HEK293 (cell line): Measurements from ENCODE around the gene N4BP2L2.

Experiments
- CTCF ChIA-PET: fragments of 350-600 bp; formaldehyde crosslinking; extraction: SDS; loops from one replicate; lab custom pipeline; 2021; ENCODE audit warnings: antibody characterized with exemption; lab: Yijun Ruan, JAX
- POLR2A ChIA-PET: fragments of 300-600 bp; formaldehyde crosslinking; extraction: SDS; loops from one replicate; lab custom pipeline; 2020; ENCODE audit warnings: antibody characterized with exemption, inconsistent platforms; lab: Yijun Ruan, JAX
- H3K27ac ChIP-seq: fragments of 200-500 bp; sonication (Bioruptor generic); 2 replicates; pipeline ENCODE4 v1.5.1; 2014; ENCODE audit warnings: low read depth, low read length, control low read depth, inconsistent platforms; ENCODE audit errors: extremely low read depth
- H3K36me3 ChIP-seq, 2 experiments: fragments of 200-500 bp in 1 of 2; sonication (Bioruptor generic) in 1 of 2; 1 replicate in 1 of 2; 2 replicates in 1 of 2; pipeline ENCODE4 v1.5.1; 2014 to 2017; ENCODE audit warnings: inconsistent platforms in 2 of 2, low read length in 2 of 2; ENCODE audit not compliant: control insufficient read depth in 2 of 2, insufficient read depth in 1 of 2
- H3K4me1 ChIP-seq: fragments of 200-500 bp; sonication (Bioruptor generic); 2 replicates; pipeline ENCODE4 v1.5.1; 2014; ENCODE audit warnings: mild to moderate bottlenecking, low read length, inconsistent platforms; ENCODE audit not compliant: control insufficient read depth, insufficient read depth
- H3K4me3 ChIP-seq: 2 replicates; pipeline ENCODE4 v1.5.1; 2011; ENCODE audit warnings: low read depth, mild to moderate bottlenecking, control low read depth, low read length, moderate library complexity
- H3K9me3 ChIP-seq: fragments of 200-500 bp; sonication (Bioruptor generic); 2 replicates; pipeline ENCODE4 v1.5.1; 2014; ENCODE audit warnings: low read depth, low read length, inconsistent platforms; ENCODE audit not compliant: control insufficient read depth, insufficient read depth
- MZF1 ChIP-seq: fragments of 450-650 bp; formaldehyde crosslinking; IDR thresholded peaks from 2 replicates; pipeline ENCODE4 v1.5.1; 2017; ENCODE audit warnings: missing biosample characterization, missing genetic modification characterization, borderline replicate concordance
- OSR2 ChIP-seq: fragments of 450-650 bp; formaldehyde crosslinking; IDR thresholded peaks from 2 replicates; pipeline ENCODE4 v1.5.1; 2016; ENCODE audit warnings: missing biosample characterization, missing genetic modification characterization
- SCRT2 ChIP-seq: fragments of 450-650 bp; formaldehyde crosslinking; IDR thresholded peaks from 2 replicates; pipeline ENCODE4 v1.5.1; 2016; ENCODE audit warnings: missing biosample characterization, missing genetic modification characterization
- ZBTB17 ChIP-seq: fragments of 450-650 bp; formaldehyde crosslinking; IDR thresholded peaks from 2 replicates; pipeline ENCODE4 v1.5.1; 2016; ENCODE audit warnings: missing biosample characterization, missing genetic modification characterization
- ZIC2 ChIP-seq: fragments of 450-650 bp; formaldehyde crosslinking; IDR thresholded peaks from 2 replicates; pipeline ENCODE4 v1.5.1; 2016; ENCODE audit warnings: missing biosample characterization, missing genetic modification characterization
- ZNF133 ChIP-seq: fragments of 450-650 bp; formaldehyde crosslinking; IDR thresholded peaks from 2 replicates; pipeline ENCODE4 v1.5.1; 2016; ENCODE audit warnings: missing biosample characterization, missing genetic modification characterization
- ZNF138 ChIP-seq: fragments of 450-650 bp; formaldehyde crosslinking; IDR thresholded peaks from 2 replicates; pipeline ENCODE4 v1.5.1; 2016; ENCODE audit warnings: missing biosample characterization, missing genetic modification characterization, borderline replicate concordance
- ZNF184 ChIP-seq: fragments of 450-650 bp; IDR thresholded peaks from 2 replicates; pipeline ENCODE4 v1.5.1; 2018; ENCODE audit warnings: missing biosample characterization, mild to moderate bottlenecking, missing genetic modification characterization
- ZNF19 ChIP-seq: fragments of 450-650 bp; formaldehyde crosslinking; IDR thresholded peaks from 2 replicates; pipeline ENCODE4; 2016; ENCODE audit warnings: missing biosample characterization, missing genetic modification characterization, low read depth
- ZNF223 ChIP-seq: fragments of 450-650 bp; formaldehyde crosslinking; IDR thresholded peaks from 2 replicates; pipeline ENCODE4 v1.5.1; 2016; ENCODE audit warnings: missing biosample characterization, missing genetic modification characterization
- ZNF24 ChIP-seq: fragments of 450-650 bp; formaldehyde crosslinking; IDR thresholded peaks from 2 replicates; pipeline ENCODE4 v1.5.1; 2016; ENCODE audit warnings: missing biosample characterization, missing genetic modification characterization
- ZNF354C ChIP-seq: fragments of 450-650 bp; formaldehyde crosslinking; IDR thresholded peaks from 2 replicates; pipeline ENCODE4 v1.5.1; 2016; ENCODE audit warnings: missing biosample characterization, missing genetic modification characterization, low read depth, borderline replicate concordance
- ZNF391 ChIP-seq: fragments of 450-650 bp; formaldehyde crosslinking; IDR thresholded peaks from 2 replicates; pipeline ENCODE4 v1.5.1; 2016; ENCODE audit warnings: low read depth, missing biosample characterization, missing genetic modification characterization, borderline replicate concordance
- ZNF433 ChIP-seq: fragments of 450-650 bp; formaldehyde crosslinking; IDR thresholded peaks from 2 replicates; pipeline ENCODE4 v1.5.1; 2016; ENCODE audit warnings: missing biosample characterization, missing genetic modification characterization, low read depth
- ZNF501 ChIP-seq: fragments of 450-650 bp; formaldehyde crosslinking; IDR thresholded peaks from 2 replicates; pipeline ENCODE4 v1.5.1; 2016; ENCODE audit warnings: missing biosample characterization, missing genetic modification characterization
- ZNF610 ChIP-seq: fragments of 450-650 bp; formaldehyde crosslinking; IDR thresholded peaks from 2 replicates; pipeline ENCODE4 v1.5.1; 2016; ENCODE audit warnings: missing biosample characterization, missing genetic modification characterization, borderline replicate concordance
- ZNF621 ChIP-seq: fragments of 450-650 bp; formaldehyde crosslinking; IDR thresholded peaks from 2 replicates; pipeline ENCODE4 v1.5.1; 2017; ENCODE audit warnings: missing biosample characterization, missing genetic modification characterization
- ZNF623 ChIP-seq: fragments of 450-650 bp; formaldehyde crosslinking; IDR thresholded peaks from 2 replicates; pipeline ENCODE4 v1.5.1; 2016; ENCODE audit warnings: missing biosample characterization, missing genetic modification characterization
- ZNF707 ChIP-seq: fragments of 450-650 bp; formaldehyde crosslinking; IDR thresholded peaks from 2 replicates; pipeline ENCODE4 v1.5.1; 2016; ENCODE audit warnings: missing biosample characterization, missing genetic modification characterization
- ZSCAN16 ChIP-seq: fragments of 450-650 bp; formaldehyde crosslinking; IDR thresholded peaks from 2 replicates; pipeline ENCODE4 v1.5.1; 2016; ENCODE audit warnings: missing biosample characterization, missing genetic modification characterization
- TF ChIP-seq, protein P1 (sequence below): sonication (generic); formaldehyde crosslinking; IDR thresholded peaks from 2 replicates; pipeline ENCODE4 v1.8.1; 2022; ENCODE audit warnings: mild to moderate bottlenecking, moderate library complexity, missing genetic modification reagents
- TF ChIP-seq, protein P2 (sequence below): fragments of 450-650 bp; formaldehyde crosslinking; IDR thresholded peaks from 2 replicates; pipeline ENCODE4 v1.5.1; 2016; ENCODE audit warnings: missing biosample characterization, missing genetic modification characterization, borderline replicate concordance
- TF ChIP-seq, protein P3 (sequence below): fragments of 450-650 bp; formaldehyde crosslinking; IDR thresholded peaks from 2 replicates; pipeline ENCODE4 v1.5.1; 2016; ENCODE audit warnings: missing biosample characterization, missing genetic modification characterization
- TF ChIP-seq, protein P4 (sequence below): fragments of 450-650 bp; formaldehyde crosslinking; IDR thresholded peaks from 2 replicates; pipeline ENCODE4 v1.5.1; 2016; ENCODE audit warnings: missing biosample characterization, missing genetic modification characterization

Gene N4BP2L2

DNA sequence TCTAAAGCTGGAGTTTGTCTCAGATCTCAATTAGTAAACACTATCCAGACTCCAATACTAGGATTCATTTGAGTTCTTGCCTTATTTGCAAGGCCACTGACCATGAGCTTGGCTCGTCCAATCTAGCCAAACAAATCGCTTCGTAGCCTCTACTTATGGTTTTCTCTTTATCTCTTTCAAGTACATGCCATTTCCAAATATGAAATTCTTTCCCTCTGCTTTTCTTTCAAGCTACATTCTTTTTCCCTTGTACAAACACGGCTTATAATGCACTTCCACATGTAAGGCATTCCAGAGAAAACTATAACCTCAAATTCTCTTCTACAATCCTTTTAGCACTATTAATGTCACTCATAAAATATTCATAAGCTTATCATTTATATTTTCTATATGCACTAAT is 99.7 kb downstream of the N4BP2L2 start:
- TF ChIP-seq ZNF223 (tag by site-specific recombination) (no peak), ZNF184 (tag by site-specific recombination) (no peak), ZNF19 (tag by site-specific recombination) (no peak), SCRT2 (tag by site-specific recombination) (no peak), ZNF623 (tag by site-specific recombination) (no peak), ZNF24 (no peak)
- Histone ChIP-seq H3K4me3 (no peak overlapping the region), H3K27ac (no peak overlapping the region), H3K36me3 (peaks cover 0 to 17% of the 10 kb centered on the region in 2 experiments; a peak in 1 of 3 replicates), H3K9me3 (no peaks in the 10 kb centered on the region), H3K4me1 (no peaks in the 10 kb centered on the region)
- POLR2A ChIA-PET, result no interaction called here
- CTCF ChIA-PET, result no interaction called here

DNA sequence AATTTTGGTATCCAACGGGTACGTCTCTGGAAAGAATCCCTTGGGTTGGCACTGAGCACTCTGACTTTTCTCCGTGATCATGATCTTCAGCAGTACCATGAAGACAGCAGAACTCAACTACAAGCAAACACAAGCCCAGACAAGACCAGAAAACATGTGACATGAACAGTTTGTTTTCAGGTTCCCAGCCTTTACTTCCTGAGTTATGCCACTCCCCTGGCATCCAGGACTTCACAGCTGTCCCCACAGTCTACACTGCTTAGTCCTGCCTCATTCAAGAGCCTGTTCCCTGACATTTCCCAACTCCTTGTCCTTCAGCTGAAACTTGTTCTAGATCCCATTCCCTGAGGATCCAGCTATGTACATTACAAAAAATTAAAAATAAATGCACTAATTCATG is 105.7 kb downstream of the N4BP2L2 start:
- CTCF ChIA-PET, result no interaction called here
- TF ChIP-seq, protein P1, sequence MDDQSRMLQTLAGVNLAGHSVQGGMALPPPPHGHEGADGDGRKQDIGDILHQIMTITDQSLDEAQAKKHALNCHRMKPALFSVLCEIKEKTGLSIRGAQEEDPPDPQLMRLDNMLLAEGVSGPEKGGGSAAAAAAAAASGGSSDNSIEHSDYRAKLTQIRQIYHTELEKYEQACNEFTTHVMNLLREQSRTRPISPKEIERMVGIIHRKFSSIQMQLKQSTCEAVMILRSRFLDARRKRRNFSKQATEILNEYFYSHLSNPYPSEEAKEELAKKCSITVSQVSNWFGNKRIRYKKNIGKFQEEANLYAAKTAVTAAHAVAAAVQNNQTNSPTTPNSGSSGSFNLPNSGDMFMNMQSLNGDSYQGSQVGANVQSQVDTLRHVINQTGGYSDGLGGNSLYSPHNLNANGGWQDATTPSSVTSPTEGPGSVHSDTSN, result no peak
- no peak for TF ChIP-seq ZNF707 (tag by site-specific recombination)
- TF ChIP-seq ZNF19 (tag by site-specific recombination), result no peak
- TF ChIP-seq MZF1 (tag by site-specific recombination), result no peak
- no peak for TF ChIP-seq ZSCAN16 (tag by site-specific recombination)
- no peak for TF ChIP-seq ZNF621 (tag by site-specific recombination)
- TF ChIP-seq, protein P2, sequence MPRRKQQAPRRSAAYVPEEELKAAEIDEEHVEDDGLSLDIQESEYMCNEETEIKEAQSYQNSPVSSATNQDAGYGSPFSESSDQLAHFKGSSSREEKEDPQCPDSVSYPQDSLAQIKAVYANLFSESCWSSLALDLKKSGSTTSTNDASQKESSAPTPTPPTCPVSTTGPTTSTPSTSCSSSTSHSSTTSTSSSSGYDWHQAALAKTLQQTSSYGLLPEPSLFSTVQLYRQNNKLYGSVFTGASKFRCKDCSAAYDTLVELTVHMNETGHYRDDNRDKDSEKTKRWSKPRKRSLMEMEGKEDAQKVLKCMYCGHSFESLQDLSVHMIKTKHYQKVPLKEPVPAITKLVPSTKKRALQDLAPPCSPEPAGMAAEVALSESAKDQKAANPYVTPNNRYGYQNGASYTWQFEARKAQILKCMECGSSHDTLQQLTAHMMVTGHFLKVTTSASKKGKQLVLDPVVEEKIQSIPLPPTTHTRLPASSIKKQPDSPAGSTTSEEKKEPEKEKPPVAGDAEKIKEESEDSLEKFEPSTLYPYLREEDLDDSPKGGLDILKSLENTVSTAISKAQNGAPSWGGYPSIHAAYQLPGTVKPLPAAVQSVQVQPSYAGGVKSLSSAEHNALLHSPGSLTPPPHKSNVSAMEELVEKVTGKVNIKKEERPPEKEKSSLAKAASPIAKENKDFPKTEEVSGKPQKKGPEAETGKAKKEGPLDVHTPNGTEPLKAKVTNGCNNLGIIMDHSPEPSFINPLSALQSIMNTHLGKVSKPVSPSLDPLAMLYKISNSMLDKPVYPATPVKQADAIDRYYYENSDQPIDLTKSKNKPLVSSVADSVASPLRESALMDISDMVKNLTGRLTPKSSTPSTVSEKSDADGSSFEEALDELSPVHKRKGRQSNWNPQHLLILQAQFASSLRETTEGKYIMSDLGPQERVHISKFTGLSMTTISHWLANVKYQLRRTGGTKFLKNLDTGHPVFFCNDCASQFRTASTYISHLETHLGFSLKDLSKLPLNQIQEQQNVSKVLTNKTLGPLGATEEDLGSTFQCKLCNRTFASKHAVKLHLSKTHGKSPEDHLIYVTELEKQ, result no peak
- no peak for TF ChIP-seq ZNF138 (tag by site-specific recombination)
- Histone ChIP-seq H3K9me3 (no peaks in the 10 kb centered on the region), H3K36me3 (peaks cover 0 to 11% of the 10 kb centered on the region in 2 experiments; a peak in 1 of 3 replicates), H3K4me3 (no peak overlapping the region), H3K27ac (no peak overlapping the region), H3K4me1 (no peaks in the 10 kb centered on the region)
- POLR2A ChIA-PET, result no interaction called here

DNA sequence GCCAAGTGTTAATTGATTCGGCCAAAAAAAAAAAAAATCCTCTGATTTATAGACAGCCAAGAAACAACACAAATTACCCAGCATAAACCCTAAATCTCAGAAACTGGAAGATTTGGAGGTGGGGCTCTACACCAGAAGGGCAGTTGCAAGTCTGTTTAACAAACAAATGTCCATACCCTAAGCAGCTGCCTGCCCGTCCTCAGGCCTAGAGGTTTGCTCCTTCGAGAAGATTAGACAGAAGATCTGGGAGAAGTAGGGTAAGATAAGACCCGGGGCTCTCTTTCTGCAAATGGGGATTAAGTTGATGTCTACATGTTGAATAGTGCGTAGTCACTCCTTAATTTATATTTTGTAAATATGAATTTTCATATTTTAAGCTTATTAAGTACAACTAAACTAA is 107.2 kb downstream of the N4BP2L2 start:
- ChIA-PET POLR2A (no interaction called here), CTCF (interaction anchor here (0.6 kb wide), 3 partner anchors 16 to 545 kb away, joined by 3 read pairs; no protein-coding TSS in a partner anchor)
- H3K36me3 ChIP-seq, result peaks cover 0 to 7% of the 10 kb centered on the region in 2 experiments; a peak in 1 of 3 replicates
- TF ChIP-seq, protein P3, sequence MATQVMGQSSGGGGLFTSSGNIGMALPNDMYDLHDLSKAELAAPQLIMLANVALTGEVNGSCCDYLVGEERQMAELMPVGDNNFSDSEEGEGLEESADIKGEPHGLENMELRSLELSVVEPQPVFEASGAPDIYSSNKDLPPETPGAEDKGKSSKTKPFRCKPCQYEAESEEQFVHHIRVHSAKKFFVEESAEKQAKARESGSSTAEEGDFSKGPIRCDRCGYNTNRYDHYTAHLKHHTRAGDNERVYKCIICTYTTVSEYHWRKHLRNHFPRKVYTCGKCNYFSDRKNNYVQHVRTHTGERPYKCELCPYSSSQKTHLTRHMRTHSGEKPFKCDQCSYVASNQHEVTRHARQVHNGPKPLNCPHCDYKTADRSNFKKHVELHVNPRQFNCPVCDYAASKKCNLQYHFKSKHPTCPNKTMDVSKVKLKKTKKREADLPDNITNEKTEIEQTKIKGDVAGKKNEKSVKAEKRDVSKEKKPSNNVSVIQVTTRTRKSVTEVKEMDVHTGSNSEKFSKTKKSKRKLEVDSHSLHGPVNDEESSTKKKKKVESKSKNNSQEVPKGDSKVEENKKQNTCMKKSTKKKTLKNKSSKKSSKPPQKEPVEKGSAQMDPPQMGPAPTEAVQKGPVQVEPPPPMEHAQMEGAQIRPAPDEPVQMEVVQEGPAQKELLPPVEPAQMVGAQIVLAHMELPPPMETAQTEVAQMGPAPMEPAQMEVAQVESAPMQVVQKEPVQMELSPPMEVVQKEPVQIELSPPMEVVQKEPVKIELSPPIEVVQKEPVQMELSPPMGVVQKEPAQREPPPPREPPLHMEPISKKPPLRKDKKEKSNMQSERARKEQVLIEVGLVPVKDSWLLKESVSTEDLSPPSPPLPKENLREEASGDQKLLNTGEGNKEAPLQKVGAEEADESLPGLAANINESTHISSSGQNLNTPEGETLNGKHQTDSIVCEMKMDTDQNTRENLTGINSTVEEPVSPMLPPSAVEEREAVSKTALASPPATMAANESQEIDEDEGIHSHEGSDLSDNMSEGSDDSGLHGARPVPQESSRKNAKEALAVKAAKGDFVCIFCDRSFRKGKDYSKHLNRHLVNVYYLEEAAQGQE (tag by site-specific recombination), result no peak
- no peak for TF ChIP-seq OSR2
- no peak for TF ChIP-seq ZNF433 (tag by site-specific recombination)
- TF ChIP-seq ZIC2, result no peak
- TF ChIP-seq ZNF610 (tag by site-specific recombination), result no peak
- no peak for TF ChIP-seq ZNF391
- no peak for TF ChIP-seq ZBTB17 (tag by site-specific recombination)
- TF ChIP-seq, protein P4, sequence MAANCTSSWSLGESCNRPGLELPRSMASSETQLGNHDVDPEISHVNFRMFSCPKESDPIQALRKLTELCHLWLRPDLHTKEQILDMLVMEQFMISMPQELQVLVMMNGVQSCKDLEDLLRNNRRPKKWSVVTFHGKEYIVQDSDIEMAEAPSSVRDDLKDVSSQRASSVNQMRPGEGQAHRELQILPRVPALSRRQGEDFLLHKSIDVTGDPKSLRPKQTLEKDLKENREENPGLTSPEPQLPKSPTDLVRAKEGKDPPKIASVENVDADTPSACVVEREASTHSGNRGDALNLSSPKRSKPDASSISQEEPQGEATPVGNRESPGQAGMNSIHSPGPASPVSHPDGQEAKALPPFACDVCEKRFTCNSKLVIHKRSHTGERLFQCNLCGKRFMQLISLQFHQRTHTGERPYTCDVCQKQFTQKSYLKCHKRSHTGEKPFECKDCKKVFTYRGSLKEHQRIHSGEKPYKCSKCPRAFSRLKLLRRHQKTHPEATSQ (tag by site-specific recombination), result no peak
- TF ChIP-seq ZNF354C (tag by site-specific recombination), result no peak
- no peak for TF ChIP-seq ZNF133
- no peak for TF ChIP-seq ZNF501 (tag by site-specific recombination)

More for the DNA sequence above, 107.2 kb downstream of the N4BP2L2 start:
- H3K4me1 ChIP-seq, result no peaks in the 10 kb centered on the region
- H3K9me3 ChIP-seq, result no peaks in the 10 kb centered on the region
- H3K4me3 ChIP-seq, result no peak overlapping the region
- no peak overlapping the region for H3K27ac ChIP-seq
